Measurements from ENCODE around the gene TMEM130.
"Not testable (repeated sequence)": the region's sequence is repeated elsewhere in the genome, so short reads cannot be mapped to it uniquely, and the experiment has no call there.

The TMEM130 gene

DNA sequence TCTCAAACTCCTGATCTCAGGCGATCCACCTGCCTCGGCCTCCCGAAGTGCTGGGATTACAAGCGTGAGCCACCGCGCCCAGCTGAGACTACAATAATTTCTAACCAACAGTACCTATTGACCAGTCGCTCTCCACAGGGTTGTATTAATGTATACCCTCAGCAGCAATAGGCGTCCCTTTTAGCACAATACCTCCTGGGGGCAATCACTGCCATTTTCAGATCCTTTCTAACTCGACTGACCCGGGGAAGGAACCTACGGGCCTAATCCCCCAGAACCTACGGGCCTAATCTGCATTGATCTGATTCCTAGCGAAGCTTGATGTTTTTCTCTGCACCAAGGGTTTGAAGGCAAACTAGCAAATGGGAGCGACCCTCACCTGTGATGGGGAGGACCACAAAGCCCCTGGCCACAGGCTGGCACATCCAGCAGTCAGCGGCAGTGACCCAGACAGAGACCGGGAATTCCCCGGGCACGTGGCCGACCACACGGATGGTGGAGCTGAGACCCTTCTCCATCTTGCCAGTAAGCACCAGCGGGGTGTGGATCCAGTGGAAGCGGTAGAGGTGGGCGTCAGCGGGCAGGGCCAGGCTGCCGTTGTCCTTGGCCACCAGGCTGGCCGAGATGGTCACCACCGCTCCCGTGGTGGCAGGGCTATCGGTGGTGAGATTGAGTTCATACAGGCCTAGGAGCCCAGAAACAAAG is 6.9 kb downstream of the TMEM130 start:
- Histone ChIP-seq H3K4me1 (peaks cover 10% of the 10 kb centered on the region), H3K9me3 (no peaks in the 10 kb centered on the region), H3K27me3 (no peaks in the 10 kb centered on the region), H3K36me3 (no peaks in the 10 kb centered on the region), H3K4me3 (ENCODE audit: low read depth, low read length) (no peak overlapping the region)
- DNase-seq = no peak
- no peak for TF ChIP-seq CTCF (IDR thresholded peaks at IDR 0.05; ENCODE audit: low read depth, low read length)

GRCh38 chr7:98862203-98862602 is 7.6 kb downstream of the TMEM130 start:
- H3K9me3 ChIP-seq = no peaks in the 10 kb centered on the region
- no peak overlapping the region for H3K4me3 ChIP-seq (ENCODE audit: low read depth, low read length)
- no peaks in the 10 kb centered on the region for H3K27me3 ChIP-seq
- DNase-seq = no peak
- no peaks in the 10 kb centered on the region for H3K36me3 ChIP-seq
- peaks cover 7% of the 10 kb centered on the region for H3K4me1 ChIP-seq
- no peak for TF ChIP-seq CTCF (IDR thresholded peaks at IDR 0.05; ENCODE audit: low read depth, low read length)

DNA sequence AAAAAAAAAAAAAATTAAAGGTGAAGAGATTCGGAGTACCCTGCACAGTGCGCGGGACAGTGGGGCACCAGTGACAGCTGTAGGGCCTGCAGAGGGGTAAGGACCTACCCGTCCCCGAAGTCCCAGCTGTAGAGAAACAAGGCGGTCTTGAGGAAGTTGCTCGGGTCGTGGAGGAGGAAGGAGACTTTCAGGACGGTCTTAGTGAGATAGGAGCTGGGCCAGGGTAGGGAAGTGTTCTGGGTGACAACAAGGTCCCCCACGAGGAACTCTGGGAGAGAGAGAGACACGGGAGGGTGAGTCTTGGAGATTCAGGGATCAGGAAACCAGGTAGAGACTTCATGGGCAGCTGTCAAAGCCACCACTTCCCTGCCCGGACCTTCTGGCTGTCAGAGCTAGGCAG is 9.7 kb downstream of the TMEM130 start:
- Histone ChIP-seq H3K27me3 (no peaks in the 10 kb centered on the region), H3K36me3 (no peaks in the 10 kb centered on the region), H3K4me3 (ENCODE audit: low read depth, low read length) (no peak overlapping the region), H3K4me1 (no peaks in the 10 kb centered on the region), H3K9me3 (no peaks in the 10 kb centered on the region)
- no peak for TF ChIP-seq CTCF (IDR thresholded peaks at IDR 0.05; ENCODE audit: low read depth, low read length)
- no peak for DNase-seq

DNA sequence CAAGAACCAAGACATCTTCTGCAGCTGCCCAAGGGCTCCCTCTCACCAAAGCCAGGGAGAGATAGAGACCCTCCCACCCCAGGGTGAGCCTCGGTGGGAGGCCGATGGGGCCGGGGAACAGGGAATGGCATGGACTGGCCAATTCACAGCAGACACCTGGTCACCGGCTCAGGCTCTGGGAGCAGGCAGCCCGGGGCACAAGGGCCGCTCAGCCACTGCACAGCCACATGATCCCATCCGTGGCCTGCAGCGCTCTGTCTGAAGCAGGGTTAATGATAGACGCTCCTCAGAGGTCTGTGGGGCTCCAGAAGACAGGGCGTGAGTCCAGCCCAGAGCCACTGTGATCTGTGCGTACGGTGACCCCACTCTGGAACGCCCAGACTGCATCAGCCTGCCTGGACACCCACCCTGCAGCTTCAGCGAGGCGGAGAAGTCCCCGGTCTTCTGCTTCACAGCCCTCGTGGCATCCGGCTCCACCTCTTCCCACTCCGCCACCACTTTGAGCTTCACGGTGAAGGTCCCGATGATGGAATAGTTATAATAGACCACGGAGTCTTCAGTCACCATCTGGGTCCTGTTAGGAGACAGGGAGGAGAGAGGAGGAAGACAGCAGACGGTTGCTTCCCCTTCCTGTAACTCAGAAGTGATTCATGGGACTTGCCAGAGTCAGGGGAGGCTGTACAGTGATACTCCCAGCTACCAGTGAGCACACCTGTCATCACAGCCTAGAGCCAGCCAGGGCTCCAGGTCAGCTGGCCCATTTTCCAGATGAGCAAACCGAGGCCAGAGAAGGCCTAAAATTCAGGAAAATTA is 14.0 kb downstream of the TMEM130 start:
- no peaks in the 10 kb centered on the region for H3K36me3 ChIP-seq
- DNase-seq = no peak
- H3K9me3 ChIP-seq = no peaks in the 10 kb centered on the region
- H3K4me1 ChIP-seq = no peaks in the 10 kb centered on the region
- no peak for TF ChIP-seq CTCF (IDR thresholded peaks at IDR 0.05; ENCODE audit: low read depth, low read length)
- H3K27me3 ChIP-seq = no peaks in the 10 kb centered on the region
- H3K4me3 ChIP-seq (ENCODE audit: low read depth, low read length) = no peak overlapping the region

- Histone ChIP-seq H3K36me3 (no peaks in the 10 kb centered on the region), H3K4me3 (ENCODE audit: low read depth, low read length) (no peak overlapping the region), H3K4me1 (no peaks in the 10 kb centered on the region), H3K9me3 (no peaks in the 10 kb centered on the region; the same call in 1 of the 2 replicates), H3K27me3 (no peaks in the 10 kb centered on the region)
- no peak for DNase-seq
- TF ChIP-seq CTCF (IDR thresholded peaks at IDR 0.05; ENCODE audit: low read depth, low read length) = no peak
Observed at GRCh38 chr7:98852826-98853225, 17.0 kb downstream of the TMEM130 start.

- DNase-seq = no peak
Observed at GRCh38 chr7:98848918-98849317, 20.9 kb downstream of the TMEM130 start.

DNA sequence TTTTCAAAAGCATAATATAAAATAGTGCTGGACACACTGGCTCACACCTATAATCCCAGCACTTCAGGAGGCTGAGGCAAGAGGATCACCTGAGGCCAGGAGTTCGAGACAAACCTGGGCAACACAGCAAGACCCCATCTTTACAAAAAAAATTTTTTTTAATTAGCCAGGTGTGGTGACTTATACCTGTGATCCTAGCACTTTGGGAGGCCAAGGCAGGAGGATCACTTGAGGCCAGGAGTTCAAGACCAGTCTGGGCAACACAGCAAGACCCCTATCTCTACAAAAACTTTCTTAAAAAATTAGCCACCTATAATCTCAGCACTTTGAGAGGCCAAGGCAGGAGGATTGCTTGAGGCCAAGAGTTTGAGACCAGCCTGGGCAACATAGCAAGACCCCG is 27.3 kb downstream of the TMEM130 start:
- DNase-seq; H3K27me3 ChIP-seq; H3K36me3 ChIP-seq; H3K4me3 ChIP-seq (ENCODE audit: low read depth, low read length); H3K9me3 ChIP-seq; H3K4me1 ChIP-seq: not testable (repeated sequence)

More at GRCh38 chr7:98848918-98849317, 20.9 kb downstream of the TMEM130 start:
- TF ChIP-seq CTCF (IDR thresholded peaks at IDR 0.05; ENCODE audit: low read depth, low read length) = no peak
- Histone ChIP-seq H3K27me3 (no peaks in the 10 kb centered on the region), H3K4me1 (no peaks in the 10 kb centered on the region), H3K4me3 (ENCODE audit: low read depth, low read length) (no peak overlapping the region), H3K36me3 (no peaks in the 10 kb centered on the region), H3K9me3 (no peaks in the 10 kb centered on the region; the same call in 1 of the 2 replicates)

All from BE2C (cell line).